ENCODE results near the gene LNX2.

The LNX2 gene

GRCh38 chr13:27556109-27556508, 64.2 kb downstream of the LNX2 start:
- DNase-seq (ENCODE audit: low spot score) = no peak
- ATAC-seq (ENCODE audit: low read depth) = no peak
- Histone ChIP-seq H3K27me3 (ENCODE audit: insufficient read depth, poor library complexity, severe bottlenecking) (no peaks in the 10 kb centered on the region), H3K9me3 (ENCODE audit: severe bottlenecking) (no peaks in the 10 kb centered on the region), H3K36me3 (ENCODE audit: low read depth) (peaks cover 57% of the 10 kb centered on the region), H3K27ac (ENCODE audit: poor library complexity, severe bottlenecking) (no peak overlapping the region), H3K4me1 (ENCODE audit: insufficient read depth, poor library complexity, severe bottlenecking) (no peaks in the 10 kb centered on the region), H3K4me3 (ENCODE audit: severe bottlenecking) (no peak overlapping the region)
- TF ChIP-seq, protein P1, sequence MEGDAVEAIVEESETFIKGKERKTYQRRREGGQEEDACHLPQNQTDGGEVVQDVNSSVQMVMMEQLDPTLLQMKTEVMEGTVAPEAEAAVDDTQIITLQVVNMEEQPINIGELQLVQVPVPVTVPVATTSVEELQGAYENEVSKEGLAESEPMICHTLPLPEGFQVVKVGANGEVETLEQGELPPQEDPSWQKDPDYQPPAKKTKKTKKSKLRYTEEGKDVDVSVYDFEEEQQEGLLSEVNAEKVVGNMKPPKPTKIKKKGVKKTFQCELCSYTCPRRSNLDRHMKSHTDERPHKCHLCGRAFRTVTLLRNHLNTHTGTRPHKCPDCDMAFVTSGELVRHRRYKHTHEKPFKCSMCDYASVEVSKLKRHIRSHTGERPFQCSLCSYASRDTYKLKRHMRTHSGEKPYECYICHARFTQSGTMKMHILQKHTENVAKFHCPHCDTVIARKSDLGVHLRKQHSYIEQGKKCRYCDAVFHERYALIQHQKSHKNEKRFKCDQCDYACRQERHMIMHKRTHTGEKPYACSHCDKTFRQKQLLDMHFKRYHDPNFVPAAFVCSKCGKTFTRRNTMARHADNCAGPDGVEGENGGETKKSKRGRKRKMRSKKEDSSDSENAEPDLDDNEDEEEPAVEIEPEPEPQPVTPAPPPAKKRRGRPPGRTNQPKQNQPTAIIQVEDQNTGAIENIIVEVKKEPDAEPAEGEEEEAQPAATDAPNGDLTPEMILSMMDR (IDR thresholded peaks at IDR 0.05; ENCODE audit: poor library complexity, severe bottlenecking) = peak; percentile 18

GRCh38 chr13:27551562-27551961, 68.8 kb downstream of the LNX2 start:
- no peak overlapping the region for H3K4me3 ChIP-seq (ENCODE audit: severe bottlenecking)
- H3K27me3 ChIP-seq (ENCODE audit: insufficient read depth, poor library complexity, severe bottlenecking) = no peaks in the 10 kb centered on the region
- no peak for ATAC-seq (ENCODE audit: low read depth)
- H3K4me1 ChIP-seq (ENCODE audit: insufficient read depth, poor library complexity, severe bottlenecking) = peaks cover 18% of the 10 kb centered on the region
- no peaks in the 10 kb centered on the region for H3K9me3 ChIP-seq (ENCODE audit: severe bottlenecking)
- H3K27ac ChIP-seq (ENCODE audit: poor library complexity, severe bottlenecking) = no peak overlapping the region
- DNase-seq (ENCODE audit: low spot score) = no peak
- peaks cover 71% of the 10 kb centered on the region for H3K36me3 ChIP-seq (ENCODE audit: low read depth)
- TF ChIP-seq, protein P1 (IDR thresholded peaks at IDR 0.05; ENCODE audit: poor library complexity, severe bottlenecking) = no peak

DNA sequence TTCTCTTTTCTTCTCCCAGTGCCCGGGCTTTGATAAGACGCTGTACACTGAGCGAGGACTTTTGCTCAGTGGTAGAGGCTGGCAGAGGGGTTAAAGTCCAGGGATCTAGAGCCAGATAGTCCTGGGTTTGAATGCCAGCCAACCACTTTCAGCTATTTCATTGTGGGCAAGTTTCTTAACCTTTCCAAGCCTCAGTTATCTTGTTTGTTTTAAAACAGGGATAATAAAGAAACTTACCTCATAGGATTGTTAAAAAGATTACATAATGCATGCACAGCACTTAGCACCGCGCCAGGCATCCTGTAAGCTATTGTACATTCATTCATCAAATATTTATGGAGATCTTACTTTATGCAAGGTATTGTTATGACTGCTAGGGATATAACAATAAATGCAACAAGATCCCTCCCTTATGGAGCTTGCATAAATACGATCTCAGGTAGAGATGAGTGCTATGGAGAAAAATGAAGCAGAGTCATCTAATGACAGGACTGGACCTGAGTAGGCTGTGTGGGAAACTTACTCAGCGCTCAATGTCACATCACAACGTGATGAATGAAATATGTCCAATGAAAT, 70.8 kb downstream of the LNX2 start:
- TF ChIP-seq, protein P1 (IDR thresholded peaks at IDR 0.05; ENCODE audit: poor library complexity, severe bottlenecking) = no peak
- H3K27me3 ChIP-seq (ENCODE audit: insufficient read depth, poor library complexity, severe bottlenecking) = no peaks in the 10 kb centered on the region
- H3K4me1 ChIP-seq (ENCODE audit: insufficient read depth, poor library complexity, severe bottlenecking) = peaks cover 18% of the 10 kb centered on the region
- H3K27ac ChIP-seq (ENCODE audit: poor library complexity, severe bottlenecking) = peak overlapping the region; percentile 70
- ATAC-seq (ENCODE audit: low read depth) (peak; percentile 99), DNase-seq (ENCODE audit: low spot score) (no peak)
- H3K36me3 ChIP-seq (ENCODE audit: low read depth) = peaks cover 59% of the 10 kb centered on the region
- H3K9me3 ChIP-seq (ENCODE audit: severe bottlenecking) = no peaks in the 10 kb centered on the region
- no peak overlapping the region for H3K4me3 ChIP-seq (ENCODE audit: severe bottlenecking)

DNA sequence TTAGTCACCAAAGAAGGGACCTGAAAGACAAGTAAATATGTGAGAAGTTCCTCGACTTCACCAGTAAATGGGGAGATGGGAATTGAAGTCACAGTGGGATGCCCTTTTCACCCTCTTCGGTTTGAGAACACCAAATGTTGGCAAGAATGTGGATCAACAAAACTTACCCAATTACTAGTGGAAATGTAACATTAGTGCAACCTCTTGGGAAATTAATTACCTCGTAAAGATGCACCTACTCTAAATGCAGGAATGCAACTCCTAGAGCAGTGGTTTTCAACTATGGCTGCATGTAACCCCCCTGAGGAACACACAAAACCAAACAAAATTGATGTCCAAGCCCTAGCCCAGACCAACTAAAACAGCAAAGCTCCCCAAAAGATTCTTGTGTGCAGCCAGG, 78.1 kb downstream of the LNX2 start:
- DNase-seq (ENCODE audit: low spot score) (no peak), ATAC-seq (ENCODE audit: low read depth) (no peak)
- H3K27me3 ChIP-seq (ENCODE audit: insufficient read depth, poor library complexity, severe bottlenecking) = no peaks in the 10 kb centered on the region
- H3K4me3 ChIP-seq (ENCODE audit: severe bottlenecking) = no peak overlapping the region
- peaks cover 8% of the 10 kb centered on the region for H3K36me3 ChIP-seq (ENCODE audit: low read depth)
- TF ChIP-seq, protein P1 (IDR thresholded peaks at IDR 0.05; ENCODE audit: poor library complexity, severe bottlenecking) = no peak
- H3K9me3 ChIP-seq (ENCODE audit: severe bottlenecking) = no peaks in the 10 kb centered on the region
- H3K27ac ChIP-seq (ENCODE audit: poor library complexity, severe bottlenecking) = no peak overlapping the region
- no peaks in the 10 kb centered on the region for H3K4me1 ChIP-seq (ENCODE audit: insufficient read depth, poor library complexity, severe bottlenecking)

- no peak overlapping the region for H3K27ac ChIP-seq (ENCODE audit: poor library complexity, severe bottlenecking)
Measured at GRCh38 chr13:27541386-27541785, 78.9 kb downstream of the LNX2 start.

More at GRCh38 chr13:27541386-27541785, 78.9 kb downstream of the LNX2 start:
- Histone ChIP-seq H3K36me3 (ENCODE audit: low read depth) (no peaks in the 10 kb centered on the region; the same call in 1 of the 2 replicates), H3K9me3 (ENCODE audit: severe bottlenecking) (no peaks in the 10 kb centered on the region), H3K4me1 (ENCODE audit: insufficient read depth, poor library complexity, severe bottlenecking) (no peaks in the 10 kb centered on the region), H3K27me3 (ENCODE audit: insufficient read depth, poor library complexity, severe bottlenecking) (no peaks in the 10 kb centered on the region), H3K4me3 (ENCODE audit: severe bottlenecking) (no peak overlapping the region)
- TF ChIP-seq, protein P1 (IDR thresholded peaks at IDR 0.05; ENCODE audit: poor library complexity, severe bottlenecking) = no peak
- no peak for ATAC-seq (ENCODE audit: low read depth)
- no peak for DNase-seq (ENCODE audit: low spot score)

All from RWPE2 (cell line).